ENCODE measurements around the gene NPIPA1.
"Not testable (repeated sequence)": the region's sequence is repeated elsewhere in the genome, so short reads cannot be mapped to it uniquely, and the experiment has no call there.

DNA sequence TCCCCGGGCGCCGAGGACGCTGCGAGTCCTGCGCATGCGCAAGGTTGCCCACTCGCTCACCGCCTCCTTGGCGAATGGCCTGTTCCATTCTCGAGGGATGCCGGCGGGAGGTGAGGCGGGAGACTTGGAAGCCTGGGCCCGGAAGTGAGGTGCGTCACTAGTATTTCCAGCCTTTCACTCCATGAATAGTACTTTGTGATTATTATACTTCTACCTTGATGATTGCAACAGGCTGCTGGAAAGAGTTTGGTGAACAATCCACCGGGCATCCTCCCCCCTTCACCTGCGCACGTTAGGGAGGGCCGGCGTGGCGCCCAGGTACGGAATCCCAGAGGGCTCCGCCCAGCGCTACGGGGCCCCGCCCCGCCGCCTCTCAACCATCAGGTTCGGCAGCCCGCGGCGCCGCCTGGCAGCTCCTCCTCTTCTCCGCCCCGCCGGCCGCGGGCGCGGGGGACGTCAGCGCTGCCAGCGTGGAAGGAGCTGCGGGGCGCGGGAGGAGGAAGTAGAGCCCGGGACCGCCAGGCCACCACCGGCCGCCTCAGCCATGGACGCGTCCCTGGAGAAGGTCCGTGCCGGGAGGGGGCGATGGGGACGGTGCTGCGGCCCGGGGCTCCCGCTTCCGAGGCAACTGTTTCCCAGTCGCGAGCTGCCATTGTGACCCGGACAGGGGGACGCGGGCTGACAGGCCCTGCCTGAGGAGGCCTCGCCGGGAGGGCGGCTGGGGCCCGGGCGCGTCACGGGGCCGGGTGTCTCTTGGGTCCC is 37.6 kb downstream of the NPIPA1 start, which contains the start of gene PDXDC1:
- TF ChIP-seq, protein P1, sequence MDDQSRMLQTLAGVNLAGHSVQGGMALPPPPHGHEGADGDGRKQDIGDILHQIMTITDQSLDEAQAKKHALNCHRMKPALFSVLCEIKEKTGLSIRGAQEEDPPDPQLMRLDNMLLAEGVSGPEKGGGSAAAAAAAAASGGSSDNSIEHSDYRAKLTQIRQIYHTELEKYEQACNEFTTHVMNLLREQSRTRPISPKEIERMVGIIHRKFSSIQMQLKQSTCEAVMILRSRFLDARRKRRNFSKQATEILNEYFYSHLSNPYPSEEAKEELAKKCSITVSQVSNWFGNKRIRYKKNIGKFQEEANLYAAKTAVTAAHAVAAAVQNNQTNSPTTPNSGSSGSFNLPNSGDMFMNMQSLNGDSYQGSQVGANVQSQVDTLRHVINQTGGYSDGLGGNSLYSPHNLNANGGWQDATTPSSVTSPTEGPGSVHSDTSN (IDR thresholded peaks at IDR 0.05) = not testable (repeated sequence)
- TF ChIP-seq SMC3 (IDR thresholded peaks at IDR 0.05); JUNB (IDR thresholded peaks at IDR 0.05); CEBPB (IDR thresholded peaks at IDR 0.05); MAFK (IDR thresholded peaks at IDR 0.05; ENCODE audit: partially characterized antibody): not testable (repeated sequence)
- TF ChIP-seq, protein P2, sequence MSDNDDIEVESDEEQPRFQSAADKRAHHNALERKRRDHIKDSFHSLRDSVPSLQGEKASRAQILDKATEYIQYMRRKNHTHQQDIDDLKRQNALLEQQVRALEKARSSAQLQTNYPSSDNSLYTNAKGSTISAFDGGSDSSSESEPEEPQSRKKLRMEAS (IDR thresholded peaks at IDR 0.05) = peak; percentile 62; the same call in 1 of the 2 replicates
- TF ChIP-seq POLR2A (IDR thresholded peaks at IDR 0.05; ENCODE audit: low read length) (peak; percentile 90), KDM5A (IDR thresholded peaks at IDR 0.05) (0 out of 2 replicates have a peak, but pooled peaks have one; percentile 37), GATA3 (IDR thresholded peaks at IDR 0.05; ENCODE audit: borderline replicate concordance) (peak; percentile 71)
- TF ChIP-seq, protein P3, sequence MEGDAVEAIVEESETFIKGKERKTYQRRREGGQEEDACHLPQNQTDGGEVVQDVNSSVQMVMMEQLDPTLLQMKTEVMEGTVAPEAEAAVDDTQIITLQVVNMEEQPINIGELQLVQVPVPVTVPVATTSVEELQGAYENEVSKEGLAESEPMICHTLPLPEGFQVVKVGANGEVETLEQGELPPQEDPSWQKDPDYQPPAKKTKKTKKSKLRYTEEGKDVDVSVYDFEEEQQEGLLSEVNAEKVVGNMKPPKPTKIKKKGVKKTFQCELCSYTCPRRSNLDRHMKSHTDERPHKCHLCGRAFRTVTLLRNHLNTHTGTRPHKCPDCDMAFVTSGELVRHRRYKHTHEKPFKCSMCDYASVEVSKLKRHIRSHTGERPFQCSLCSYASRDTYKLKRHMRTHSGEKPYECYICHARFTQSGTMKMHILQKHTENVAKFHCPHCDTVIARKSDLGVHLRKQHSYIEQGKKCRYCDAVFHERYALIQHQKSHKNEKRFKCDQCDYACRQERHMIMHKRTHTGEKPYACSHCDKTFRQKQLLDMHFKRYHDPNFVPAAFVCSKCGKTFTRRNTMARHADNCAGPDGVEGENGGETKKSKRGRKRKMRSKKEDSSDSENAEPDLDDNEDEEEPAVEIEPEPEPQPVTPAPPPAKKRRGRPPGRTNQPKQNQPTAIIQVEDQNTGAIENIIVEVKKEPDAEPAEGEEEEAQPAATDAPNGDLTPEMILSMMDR (IDR thresholded peaks at IDR 0.05) = not testable (repeated sequence)
- TF ChIP-seq, protein P4, sequence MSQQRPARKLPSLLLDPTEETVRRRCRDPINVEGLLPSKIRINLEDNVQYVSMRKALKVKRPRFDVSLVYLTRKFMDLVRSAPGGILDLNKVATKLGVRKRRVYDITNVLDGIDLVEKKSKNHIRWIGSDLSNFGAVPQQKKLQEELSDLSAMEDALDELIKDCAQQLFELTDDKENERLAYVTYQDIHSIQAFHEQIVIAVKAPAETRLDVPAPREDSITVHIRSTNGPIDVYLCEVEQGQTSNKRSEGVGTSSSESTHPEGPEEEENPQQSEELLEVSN (IDR thresholded peaks at IDR 0.05; ENCODE audit: borderline replicate concordance, low read depth) = not testable (repeated sequence)
- TF ChIP-seq, protein P5, sequence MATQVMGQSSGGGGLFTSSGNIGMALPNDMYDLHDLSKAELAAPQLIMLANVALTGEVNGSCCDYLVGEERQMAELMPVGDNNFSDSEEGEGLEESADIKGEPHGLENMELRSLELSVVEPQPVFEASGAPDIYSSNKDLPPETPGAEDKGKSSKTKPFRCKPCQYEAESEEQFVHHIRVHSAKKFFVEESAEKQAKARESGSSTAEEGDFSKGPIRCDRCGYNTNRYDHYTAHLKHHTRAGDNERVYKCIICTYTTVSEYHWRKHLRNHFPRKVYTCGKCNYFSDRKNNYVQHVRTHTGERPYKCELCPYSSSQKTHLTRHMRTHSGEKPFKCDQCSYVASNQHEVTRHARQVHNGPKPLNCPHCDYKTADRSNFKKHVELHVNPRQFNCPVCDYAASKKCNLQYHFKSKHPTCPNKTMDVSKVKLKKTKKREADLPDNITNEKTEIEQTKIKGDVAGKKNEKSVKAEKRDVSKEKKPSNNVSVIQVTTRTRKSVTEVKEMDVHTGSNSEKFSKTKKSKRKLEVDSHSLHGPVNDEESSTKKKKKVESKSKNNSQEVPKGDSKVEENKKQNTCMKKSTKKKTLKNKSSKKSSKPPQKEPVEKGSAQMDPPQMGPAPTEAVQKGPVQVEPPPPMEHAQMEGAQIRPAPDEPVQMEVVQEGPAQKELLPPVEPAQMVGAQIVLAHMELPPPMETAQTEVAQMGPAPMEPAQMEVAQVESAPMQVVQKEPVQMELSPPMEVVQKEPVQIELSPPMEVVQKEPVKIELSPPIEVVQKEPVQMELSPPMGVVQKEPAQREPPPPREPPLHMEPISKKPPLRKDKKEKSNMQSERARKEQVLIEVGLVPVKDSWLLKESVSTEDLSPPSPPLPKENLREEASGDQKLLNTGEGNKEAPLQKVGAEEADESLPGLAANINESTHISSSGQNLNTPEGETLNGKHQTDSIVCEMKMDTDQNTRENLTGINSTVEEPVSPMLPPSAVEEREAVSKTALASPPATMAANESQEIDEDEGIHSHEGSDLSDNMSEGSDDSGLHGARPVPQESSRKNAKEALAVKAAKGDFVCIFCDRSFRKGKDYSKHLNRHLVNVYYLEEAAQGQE (IDR thresholded peaks at IDR 0.05) = not testable (repeated sequence)
